ENCODE measurements around the gene CHPF.

The CHPF gene

GRCh38 chr2:219510512-219511135, 33.0 kb downstream of the CHPF start:
- DNase-seq: no peak

GRCh38 chr2:219509780-219510511, 33.7 kb downstream of the CHPF start:
- DNase-seq: no peak

- no peak for DNase-seq
Measured at GRCh38 chr2:219508971-219509779, 34.4 kb downstream of the CHPF start.

DNA sequence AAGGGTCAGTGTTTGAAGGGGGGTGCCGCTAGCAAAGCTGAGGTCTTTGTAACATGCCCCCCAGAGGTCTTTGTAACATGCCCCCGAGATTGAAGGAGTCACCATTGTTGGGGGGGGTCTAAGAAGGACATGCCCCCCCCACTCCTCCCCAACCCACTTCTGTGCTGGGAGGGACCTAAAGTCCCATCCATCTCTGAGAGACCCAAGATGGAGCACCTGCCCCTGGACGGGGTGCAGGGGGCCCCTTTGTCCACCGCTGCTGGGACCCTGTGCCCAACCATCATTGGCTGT, 35.2 kb downstream of the CHPF start:
- no peak for DNase-seq

- DNase-seq: no peak
Measured at GRCh38 chr2:219507581-219508443, 35.8 kb downstream of the CHPF start.

DNA sequence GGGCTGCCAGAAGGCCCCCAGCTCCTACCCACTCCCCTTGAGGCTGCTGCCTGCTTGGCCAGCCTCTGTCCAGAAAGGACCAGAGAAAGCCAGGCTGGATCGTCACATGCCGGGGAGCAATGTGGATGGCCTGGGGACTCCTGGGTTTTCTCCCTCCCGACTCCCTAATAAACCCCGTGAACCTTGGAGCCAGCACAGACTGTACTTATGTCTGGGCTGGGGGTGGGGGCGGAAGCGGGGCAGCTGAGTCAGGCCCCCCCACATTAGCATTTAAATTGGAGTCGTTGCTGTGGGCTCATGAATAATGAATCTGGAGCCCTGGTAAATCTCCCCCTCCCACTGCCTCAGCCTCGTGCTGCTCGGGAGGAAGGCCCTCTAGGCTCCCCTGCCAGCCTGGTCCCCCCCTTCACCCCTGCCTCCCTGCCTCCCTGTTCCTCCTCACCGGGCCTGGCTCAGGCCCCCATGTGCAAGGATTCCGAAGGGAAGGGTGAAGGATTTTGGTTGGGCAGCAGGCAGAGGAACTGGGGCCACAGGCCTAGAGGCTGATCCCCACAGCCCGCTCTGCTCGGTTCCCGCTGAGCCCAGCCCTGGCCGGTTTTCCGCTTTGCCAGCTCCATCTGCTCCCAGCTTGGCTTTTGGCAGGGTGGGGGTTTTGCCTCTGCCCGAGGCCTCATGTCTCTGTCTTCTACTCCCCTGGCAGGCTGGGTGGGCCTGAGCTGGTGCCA, 36.6 kb downstream of the CHPF start:
- no peak for DNase-seq

DNA sequence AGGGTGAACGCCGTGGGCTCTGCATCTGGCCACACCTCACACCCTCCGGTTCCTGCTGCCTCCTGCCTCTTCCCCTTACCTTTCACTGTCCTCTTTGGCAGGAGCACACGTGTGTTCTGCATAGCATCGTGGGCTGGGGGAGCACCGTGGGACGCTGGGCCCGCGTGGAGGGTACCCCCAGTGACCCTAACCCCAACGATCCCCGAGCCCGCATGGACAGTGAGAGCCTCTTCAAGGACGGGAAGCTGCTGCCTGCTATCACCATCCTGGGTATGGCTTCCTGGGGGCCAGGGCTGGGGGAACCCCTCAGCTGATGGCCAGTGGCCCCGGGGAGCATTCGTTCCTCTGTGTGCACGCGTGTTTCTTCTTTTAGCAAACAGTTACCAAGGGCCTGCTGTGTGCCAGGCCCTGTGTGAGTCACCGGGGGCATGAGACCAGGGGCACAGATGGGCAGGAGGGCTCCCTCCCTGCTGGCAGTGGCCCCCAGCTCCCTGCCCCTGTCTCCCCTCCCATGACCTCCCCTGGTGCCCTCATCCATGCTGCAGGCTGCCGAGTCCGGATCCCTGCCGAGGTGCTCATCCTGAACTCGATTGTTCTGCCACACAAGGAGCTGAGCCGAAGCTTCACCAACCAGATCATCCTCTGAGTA, 37.3 kb downstream of the CHPF start:
- DNase-seq: no peak

DNA sequence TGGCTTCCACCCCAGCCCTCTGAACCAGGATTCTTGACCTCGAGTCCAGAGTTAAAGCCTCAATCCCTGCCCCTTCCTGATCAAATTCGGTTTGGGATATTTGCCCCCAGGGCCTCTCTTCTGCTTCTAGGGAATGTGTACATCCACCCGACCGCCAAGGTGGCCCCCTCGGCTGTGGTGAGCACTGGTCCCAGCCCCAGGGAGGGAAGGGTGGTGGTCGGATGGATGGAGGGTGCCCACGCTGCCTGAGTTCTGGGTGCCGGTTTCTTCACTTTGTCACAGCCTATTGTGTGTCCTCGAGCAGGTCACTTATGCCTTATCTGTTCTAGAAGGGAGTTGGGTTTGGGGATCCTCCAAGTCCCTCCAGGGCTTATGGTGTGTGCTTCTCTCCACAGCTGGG, 38.0 kb downstream of the CHPF start:
- DNase-seq: no peak

DNA sequence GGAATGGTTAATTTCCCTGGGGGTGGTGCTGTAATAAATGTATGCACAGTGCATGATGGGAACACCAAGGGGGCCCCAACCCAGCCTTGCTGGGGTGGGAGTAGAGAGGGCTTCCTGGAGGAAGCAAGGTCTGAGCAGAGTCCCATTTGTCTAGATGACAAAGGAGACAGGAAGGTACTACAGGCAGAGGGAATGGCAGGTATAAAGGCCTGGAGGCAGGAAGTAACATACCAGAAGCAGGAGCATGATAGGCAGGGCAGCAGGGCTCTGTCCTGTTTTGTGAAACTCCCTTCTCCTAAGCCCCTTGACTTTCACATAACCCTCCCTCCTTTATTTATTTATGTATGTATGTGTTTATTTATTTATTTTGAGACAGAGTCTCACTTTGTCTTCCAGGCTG, 41.0 kb downstream of the CHPF start:
- DNase-seq: no peak

DNA sequence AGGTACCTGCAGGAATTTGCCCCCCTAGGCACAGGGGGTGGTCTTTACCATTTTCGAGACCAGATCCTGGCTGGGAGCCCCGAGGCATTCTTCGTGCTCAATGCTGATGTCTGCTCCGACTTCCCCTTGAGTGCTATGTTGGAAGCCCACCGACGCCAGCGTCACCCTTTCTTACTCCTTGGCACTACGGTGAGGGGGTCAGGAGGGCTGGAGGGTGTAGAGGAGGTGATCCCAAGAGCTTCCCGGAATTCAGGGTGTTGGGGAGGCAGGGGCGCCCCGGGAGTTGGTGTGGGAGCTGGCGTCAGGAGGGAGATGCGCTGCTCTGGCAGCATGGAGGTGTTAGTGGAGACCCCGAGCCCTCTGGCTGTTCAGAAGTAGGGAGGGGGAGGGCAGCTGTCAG, 41.8 kb downstream of the CHPF start:
- DNase-seq: no peak

GRCh38 chr2:219500135-219500534, 43.5 kb downstream of the CHPF start:
- DNase-seq: no peak

- no peak for DNase-seq
Measured at GRCh38 chr2:219499555-219499954, 44.1 kb downstream of the CHPF start.

DNA sequence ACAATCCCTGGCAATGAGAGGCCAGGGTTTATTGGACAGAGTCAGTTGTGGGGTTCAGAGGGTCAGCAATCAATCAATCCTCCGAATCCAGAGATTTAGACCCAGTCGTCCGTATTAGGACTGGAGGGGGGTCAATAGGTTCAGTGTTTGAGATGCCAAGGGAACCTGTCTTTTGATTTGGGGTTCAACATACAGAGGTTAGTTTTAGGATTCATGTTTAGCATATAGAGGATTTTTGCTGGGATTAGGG, 44.6 kb downstream of the CHPF start:
- DNase-seq: no peak

DNA sequence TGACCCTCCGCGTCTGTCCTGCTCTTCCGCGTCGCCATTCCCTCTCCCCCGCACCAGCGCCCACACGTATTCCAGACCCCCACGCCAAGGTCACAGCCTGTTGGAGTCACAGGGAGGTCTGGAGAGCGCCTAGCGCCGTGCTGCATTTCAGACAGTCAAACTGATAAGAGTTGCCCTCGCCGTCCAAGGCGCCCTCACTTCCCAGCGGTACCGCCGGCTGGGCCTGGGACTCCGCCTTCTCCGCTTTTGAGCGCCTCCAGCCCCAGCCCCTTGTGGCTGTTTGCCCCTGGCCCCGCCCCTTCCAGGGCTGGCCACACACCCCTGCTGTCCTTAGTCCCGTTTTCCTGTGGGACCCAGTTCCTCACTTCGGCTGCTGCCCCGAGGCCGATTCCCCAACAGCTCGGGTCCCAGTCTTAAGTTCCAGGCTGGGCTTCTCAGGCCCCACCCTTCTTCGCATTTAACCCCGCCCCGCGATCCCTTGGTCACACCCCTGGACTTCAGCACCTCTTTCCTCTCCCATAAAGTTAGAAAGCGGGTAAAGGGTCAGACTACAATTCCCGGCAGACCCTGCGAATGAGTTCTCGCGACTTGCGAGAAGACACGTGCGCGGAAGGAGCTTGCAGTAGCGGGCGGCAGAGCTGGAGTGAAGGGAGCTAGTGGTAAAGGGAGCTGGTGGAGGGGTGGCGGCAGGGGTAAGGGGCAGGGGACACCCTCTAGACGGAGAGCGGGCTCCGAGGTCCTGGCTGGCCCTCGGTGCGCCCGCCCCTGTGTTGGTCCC, 45.1 kb downstream of the CHPF start, which contains the start of gene GMPPA:
GMPPA (plus strand) TSS at position 612 of the 778 bp plus-strand sequence. CDS start 1,085 bp downstream, outside the sequence.
- peak; percentile 92 for DNase-seq

GRCh38 chr2:219497495-219498279, 45.9 kb downstream of the CHPF start:
- DNase-seq: no peak

DNA sequence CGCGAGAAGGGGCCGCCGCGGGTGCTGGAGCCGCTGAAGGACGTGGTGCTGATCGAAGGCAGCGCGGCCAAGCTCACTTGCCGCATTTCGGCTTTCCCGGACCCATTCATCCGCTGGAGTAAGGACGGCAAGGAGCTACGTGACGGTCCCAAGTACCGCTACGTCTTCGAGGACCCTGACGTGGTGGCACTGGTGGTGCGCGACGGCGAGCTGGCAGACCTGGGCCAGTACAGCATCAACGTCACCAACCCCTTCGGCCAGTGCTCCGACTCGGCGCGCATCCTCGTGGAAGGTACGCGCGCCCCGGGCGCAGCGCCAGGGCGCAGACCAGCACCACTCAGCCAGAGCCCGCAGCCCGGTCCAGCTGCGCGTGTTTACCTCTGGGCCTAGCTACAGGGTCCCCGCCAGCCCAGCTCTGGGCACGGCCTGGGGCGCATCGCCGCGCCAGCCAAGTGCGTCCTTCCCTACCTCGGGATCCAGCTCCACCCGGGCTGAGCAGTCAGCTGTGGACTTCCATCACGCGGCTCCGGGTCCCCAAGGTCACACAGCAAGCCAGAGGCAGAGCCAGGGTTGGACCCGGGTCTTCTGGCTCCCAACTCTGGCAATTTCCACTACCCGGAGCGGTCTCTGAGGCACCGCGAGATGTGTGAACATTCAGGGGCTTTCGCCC, 46.6 kb downstream of the CHPF start:
- DNase-seq: no peak

DNA sequence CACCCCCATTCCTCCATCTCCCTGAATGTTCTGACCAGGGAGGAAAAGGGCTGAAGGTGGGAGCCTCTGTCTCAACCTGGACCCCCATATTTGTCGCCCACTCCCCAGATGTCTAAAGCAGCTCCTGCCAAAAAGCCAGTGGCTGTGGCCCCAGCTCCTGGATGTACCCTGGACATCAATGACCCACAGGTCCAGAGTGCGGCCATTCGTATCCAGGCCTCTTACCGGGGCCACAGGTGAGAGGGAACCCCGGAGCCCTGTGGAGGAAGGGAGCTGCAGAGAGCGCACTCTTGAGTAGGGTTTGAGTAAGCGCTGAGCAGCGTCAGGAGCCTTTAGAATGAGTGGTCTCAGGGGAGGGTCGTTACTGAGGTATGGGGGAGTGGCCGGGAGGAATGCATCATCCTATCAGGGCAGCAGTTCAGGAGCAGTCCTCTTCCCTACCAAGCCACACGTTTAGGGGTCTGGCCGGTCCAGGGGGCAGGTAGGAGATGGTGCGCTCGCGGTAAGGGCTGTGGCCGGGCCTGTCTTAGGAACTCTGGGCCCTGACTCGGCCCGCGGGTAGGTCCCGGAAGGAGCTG, 47.3 kb downstream of the CHPF start:
- no peak for DNase-seq

- peak; percentile 38 for DNase-seq
Measured at GRCh38 chr2:219495531-219496122, 48.0 kb downstream of the CHPF start.

- no peak for DNase-seq
Measured at GRCh38 chr2:219494952-219495530, 48.6 kb downstream of the CHPF start.

All from SIG-M5 (cell line).